Measurements from ENCODE around the gene HHIP.

HHIP gene

DNA sequence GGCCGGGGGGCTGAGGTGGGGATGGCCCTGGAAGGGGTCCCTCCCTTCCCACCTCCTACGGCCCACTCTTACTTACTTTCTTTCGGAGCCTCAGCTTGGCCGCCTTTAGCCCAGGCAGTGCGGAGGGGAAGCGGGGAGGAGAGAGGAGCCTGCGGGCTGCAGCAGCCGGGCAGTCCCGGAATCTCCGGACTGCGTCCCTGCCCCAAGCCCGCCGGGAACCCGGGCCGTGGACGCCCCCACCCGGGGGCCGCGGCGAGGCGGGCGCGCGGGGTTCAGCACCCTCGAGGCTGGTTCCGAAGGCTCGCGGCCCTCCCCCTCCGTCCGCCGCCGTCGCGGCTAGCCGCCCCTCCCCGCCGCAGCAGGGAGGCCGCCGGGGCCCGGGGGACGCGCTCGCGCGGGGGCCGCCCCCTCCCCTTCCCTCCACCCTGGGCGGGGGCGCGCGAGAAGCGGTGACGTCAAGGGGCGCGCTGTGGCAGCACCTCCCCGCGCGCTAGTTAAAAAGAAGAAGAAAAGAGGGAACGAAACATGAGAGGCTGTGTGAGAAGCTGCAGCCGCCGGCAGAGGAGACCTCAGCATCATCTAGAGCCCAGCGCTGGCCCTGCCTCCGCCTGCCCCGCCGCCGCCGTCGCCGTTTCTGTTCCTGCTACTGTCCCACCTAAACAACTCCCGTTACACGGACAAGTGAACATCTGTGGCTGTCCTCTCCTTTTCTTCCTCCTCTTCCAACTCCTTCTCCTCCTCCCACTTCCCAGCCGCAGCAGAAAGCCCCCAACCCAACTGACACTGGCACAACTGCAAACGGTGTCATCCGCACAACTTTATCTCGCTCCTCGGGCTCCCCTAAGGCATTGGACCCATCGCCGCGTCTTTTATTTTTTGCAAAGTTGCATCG lies at the start of gene HHIP:
Gene HHIP (plus strand): TSS at position 526 of the 892 bp plus-strand sequence. CDS start 520 bp downstream, outside the sequence.
- no peaks in the 10 kb centered on the region for H3K36me3 ChIP-seq (ENCODE audit: control insufficient read depth in 2 of 2, insufficient read depth in 2 of 2, low read length in 2 of 2)
- peaks cover 27 to 44% of the 10 kb centered on the region in 2 donors for H3K27me3 ChIP-seq (ENCODE audit: control insufficient read depth in 2 of 2, insufficient read depth in 2 of 2, low read length in 2 of 2)
- no peaks in the 10 kb centered on the region for H3K4me1 ChIP-seq (ENCODE audit: control insufficient read depth in 2 of 2, insufficient read depth in 2 of 2, low read length in 2 of 2)
- peak within 1 kb of the TSS; percentile 19 to 50 for H3K27ac ChIP-seq (ENCODE audit: low read depth in 2 of 2, low read length in 2 of 2)
- H3K9ac ChIP-seq (ENCODE audit: low read depth in 1 of 2, low read length in 2 of 2), result peak within 1 kb of the TSS in 1 of 2 donors; percentile 45
- peak within 1 kb of the TSS; percentile 53 to 60 for H3K4me3 ChIP-seq (ENCODE audit: low read length in 2 of 2)
- no peaks in the 10 kb centered on the region for H3K9me3 ChIP-seq (ENCODE audit: control insufficient read depth in 2 of 2, low read length in 2 of 2)

- H3K4me3 ChIP-seq (ENCODE audit: low read length in 2 of 2), result no peak overlapping the region
These were observed 48.8 kb upstream of the HHIP start for GRCh38 chr4:144597171-144597570.

DNA sequence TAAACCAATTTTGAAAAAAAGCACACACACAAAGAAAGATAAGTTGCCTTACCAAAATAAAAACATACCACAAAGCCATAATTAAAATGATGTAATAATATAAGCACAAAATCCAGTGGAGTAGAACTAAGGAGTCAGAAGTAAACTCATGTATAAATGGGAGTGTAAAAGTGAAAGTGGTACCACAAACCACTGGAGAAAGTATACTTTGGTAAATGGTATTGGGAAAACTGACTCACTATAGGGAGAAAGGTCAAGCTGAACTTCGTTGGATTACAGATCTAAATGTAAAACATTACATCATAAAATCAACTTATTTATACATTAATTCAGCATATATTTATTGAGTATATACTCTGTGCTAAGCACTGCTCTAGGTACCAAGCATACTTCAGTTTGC lies 46.3 kb upstream of the HHIP start:
- no peaks in the 10 kb centered on the region for H3K27me3 ChIP-seq (ENCODE audit: control insufficient read depth in 2 of 2, insufficient read depth in 2 of 2, low read length in 2 of 2)
- H3K9me3 ChIP-seq (ENCODE audit: control insufficient read depth in 2 of 2, low read length in 2 of 2), result no peaks in the 10 kb centered on the region
- H3K4me3 ChIP-seq (ENCODE audit: low read length in 2 of 2), result no peak overlapping the region
- no peak overlapping the region for H3K9ac ChIP-seq (ENCODE audit: low read depth in 1 of 2, low read length in 2 of 2)
- no peaks in the 10 kb centered on the region for H3K36me3 ChIP-seq (ENCODE audit: control insufficient read depth in 2 of 2, insufficient read depth in 2 of 2, low read length in 2 of 2)
- peaks cover 0 to 2% of the 10 kb centered on the region in 2 donors for H3K4me1 ChIP-seq (ENCODE audit: control insufficient read depth in 2 of 2, insufficient read depth in 2 of 2, low read length in 2 of 2)
- no peak overlapping the region for H3K27ac ChIP-seq (ENCODE audit: low read depth in 2 of 2, low read length in 2 of 2)

More at GRCh38 chr4:144597171-144597570, 48.8 kb upstream of the HHIP start:
- Histone ChIP-seq H3K27ac (ENCODE audit: low read depth in 2 of 2, low read length in 2 of 2) (no peak overlapping the region), H3K27me3 (ENCODE audit: control insufficient read depth in 2 of 2, insufficient read depth in 2 of 2, low read length in 2 of 2) (no peaks in the 10 kb centered on the region), H3K9me3 (ENCODE audit: control insufficient read depth in 2 of 2, low read length in 2 of 2) (no peaks in the 10 kb centered on the region), H3K36me3 (ENCODE audit: control insufficient read depth in 2 of 2, insufficient read depth in 2 of 2, low read length in 2 of 2) (no peaks in the 10 kb centered on the region), H3K9ac (ENCODE audit: low read depth in 1 of 2, low read length in 2 of 2) (no peak overlapping the region), H3K4me1 (ENCODE audit: control insufficient read depth in 2 of 2, insufficient read depth in 2 of 2, low read length in 2 of 2) (peaks cover 0 to 2% of the 10 kb centered on the region in 2 donors)

DNA sequence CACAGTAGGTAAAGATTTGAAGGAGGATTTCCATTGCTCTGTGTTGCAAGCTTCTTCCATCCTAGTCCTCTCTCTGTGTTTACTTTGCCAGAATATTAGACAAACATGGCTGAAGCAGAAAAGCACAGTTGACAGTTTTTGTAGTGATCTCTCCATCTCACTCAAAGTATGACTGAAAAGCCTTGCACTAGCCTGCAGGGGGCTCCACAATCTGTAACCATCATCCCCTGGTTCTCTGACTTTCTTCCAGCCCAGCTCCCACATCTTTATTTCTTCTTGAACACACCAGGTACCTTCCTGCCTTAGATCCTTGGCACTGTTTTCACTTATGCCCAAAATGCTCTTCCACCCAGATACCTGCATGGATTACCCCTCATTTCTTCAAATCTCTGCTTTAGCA lies 34.1 kb upstream of the HHIP start:
- Histone ChIP-seq H3K9ac (ENCODE audit: low read depth in 1 of 2, low read length in 2 of 2) (no peak overlapping the region), H3K27me3 (ENCODE audit: control insufficient read depth in 2 of 2, insufficient read depth in 2 of 2, low read length in 2 of 2) (no peaks in the 10 kb centered on the region), H3K4me3 (ENCODE audit: low read length in 2 of 2) (no peak overlapping the region), H3K27ac (ENCODE audit: low read depth in 2 of 2, low read length in 2 of 2) (no peak overlapping the region), H3K4me1 (ENCODE audit: control insufficient read depth in 2 of 2, insufficient read depth in 2 of 2, low read length in 2 of 2) (no peaks in the 10 kb centered on the region), H3K9me3 (ENCODE audit: control insufficient read depth in 2 of 2, low read length in 2 of 2) (no peaks in the 10 kb centered on the region), H3K36me3 (ENCODE audit: control insufficient read depth in 2 of 2, insufficient read depth in 2 of 2, low read length in 2 of 2) (no peaks in the 10 kb centered on the region)

DNA sequence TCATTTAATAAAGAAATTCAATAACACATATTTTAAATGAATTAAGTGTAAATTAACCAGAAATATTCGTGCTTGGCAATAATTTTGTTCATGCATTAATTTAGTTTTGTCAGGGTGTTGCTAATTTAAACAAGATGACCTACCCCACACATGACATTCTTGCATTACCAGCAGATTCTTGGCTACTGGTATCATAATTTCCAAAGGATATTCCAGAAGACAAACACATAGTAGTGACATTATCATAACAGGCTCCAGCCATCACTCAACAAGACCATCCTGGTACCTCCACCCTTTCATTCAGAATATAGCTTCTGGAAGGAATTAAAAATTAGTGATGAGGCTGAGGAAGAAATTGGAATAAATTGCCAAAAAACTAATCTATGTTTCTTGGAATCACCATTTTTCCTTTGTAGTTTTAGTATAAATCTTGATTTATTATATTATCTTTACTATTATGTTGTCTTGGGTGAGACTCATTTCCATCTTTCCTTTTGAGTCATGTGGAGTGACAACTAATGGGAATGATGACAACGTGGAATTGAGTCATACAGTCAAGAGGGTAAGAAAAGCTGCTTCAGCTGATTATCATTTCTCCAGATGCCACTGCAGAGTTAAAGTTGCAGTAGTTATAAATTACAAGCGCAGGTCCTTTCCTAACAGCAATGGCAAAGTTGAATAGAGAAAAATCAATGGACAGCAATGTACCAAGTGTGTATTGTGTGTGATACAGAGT lies 30.9 kb upstream of the HHIP start:
- Histone ChIP-seq H3K27me3 (ENCODE audit: control insufficient read depth in 2 of 2, insufficient read depth in 2 of 2, low read length in 2 of 2) (no peaks in the 10 kb centered on the region), H3K4me1 (ENCODE audit: control insufficient read depth in 2 of 2, insufficient read depth in 2 of 2, low read length in 2 of 2) (no peaks in the 10 kb centered on the region), H3K9ac (ENCODE audit: low read depth in 1 of 2, low read length in 2 of 2) (no peak overlapping the region), H3K27ac (ENCODE audit: low read depth in 2 of 2, low read length in 2 of 2) (no peak overlapping the region), H3K9me3 (ENCODE audit: control insufficient read depth in 2 of 2, low read length in 2 of 2) (no peaks in the 10 kb centered on the region), H3K4me3 (ENCODE audit: low read length in 2 of 2) (no peak overlapping the region), H3K36me3 (ENCODE audit: control insufficient read depth in 2 of 2, insufficient read depth in 2 of 2, low read length in 2 of 2) (no peaks in the 10 kb centered on the region)

DNA sequence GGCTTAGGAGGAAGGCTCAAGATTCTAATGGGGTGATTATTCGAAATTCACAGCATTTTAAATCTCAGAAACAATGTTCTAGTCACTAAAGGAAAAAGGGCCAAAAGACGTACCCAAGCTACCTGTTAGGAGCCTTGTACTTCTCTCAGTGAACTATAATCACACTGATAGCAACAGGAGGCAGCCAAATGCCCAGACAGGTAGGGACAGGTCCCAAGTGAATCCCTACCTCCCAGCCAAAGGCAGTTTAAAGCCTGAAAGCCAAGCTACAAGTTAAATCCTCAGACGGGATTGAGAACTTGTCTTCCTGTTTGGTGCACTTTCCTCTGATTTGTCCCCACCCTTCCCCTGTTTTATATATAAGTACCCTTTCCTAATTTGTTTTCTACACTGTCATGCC lies 24.3 kb upstream of the HHIP start:
- Histone ChIP-seq H3K9ac (ENCODE audit: low read depth in 1 of 2, low read length in 2 of 2) (no peak overlapping the region), H3K27me3 (ENCODE audit: control insufficient read depth in 2 of 2, insufficient read depth in 2 of 2, low read length in 2 of 2) (no peaks in the 10 kb centered on the region), H3K36me3 (ENCODE audit: control insufficient read depth in 2 of 2, insufficient read depth in 2 of 2, low read length in 2 of 2) (no peaks in the 10 kb centered on the region), H3K4me3 (ENCODE audit: low read length in 2 of 2) (no peak overlapping the region), H3K4me1 (ENCODE audit: control insufficient read depth in 2 of 2, insufficient read depth in 2 of 2, low read length in 2 of 2) (no peaks in the 10 kb centered on the region), H3K27ac (ENCODE audit: low read depth in 2 of 2, low read length in 2 of 2) (no peak overlapping the region), H3K9me3 (ENCODE audit: control insufficient read depth in 2 of 2, low read length in 2 of 2) (no peaks in the 10 kb centered on the region)

DNA sequence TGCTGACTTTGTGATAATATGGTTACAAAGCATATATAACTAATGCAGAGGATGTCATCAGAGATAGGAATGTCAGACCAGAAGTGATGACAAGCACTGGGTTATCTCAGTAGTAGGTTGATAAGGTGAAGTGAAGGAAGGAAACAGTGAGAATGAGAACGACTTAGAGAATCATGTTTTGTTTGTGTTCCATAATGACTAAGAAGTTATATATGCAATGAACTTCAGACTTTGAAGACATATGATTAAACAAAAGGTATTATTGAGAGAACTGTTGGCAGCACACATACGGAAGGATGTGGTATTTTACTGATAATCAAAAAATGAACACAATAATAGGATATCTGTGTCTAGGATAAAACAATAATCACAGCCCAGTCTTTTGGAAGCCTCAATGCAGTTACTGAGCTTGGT lies 18.3 kb upstream of the HHIP start:
- Histone ChIP-seq H3K27me3 (ENCODE audit: control insufficient read depth in 2 of 2, insufficient read depth in 2 of 2, low read length in 2 of 2) (no peaks in the 10 kb centered on the region), H3K36me3 (ENCODE audit: control insufficient read depth in 2 of 2, insufficient read depth in 2 of 2, low read length in 2 of 2) (no peaks in the 10 kb centered on the region), H3K9ac (ENCODE audit: low read depth in 1 of 2, low read length in 2 of 2) (no peak overlapping the region), H3K27ac (ENCODE audit: low read depth in 2 of 2, low read length in 2 of 2) (no peak overlapping the region), H3K4me1 (ENCODE audit: control insufficient read depth in 2 of 2, insufficient read depth in 2 of 2, low read length in 2 of 2) (no peaks in the 10 kb centered on the region), H3K9me3 (ENCODE audit: control insufficient read depth in 2 of 2, low read length in 2 of 2) (no peaks in the 10 kb centered on the region), H3K4me3 (ENCODE audit: low read length in 2 of 2) (no peak overlapping the region)

- no peaks in the 10 kb centered on the region for H3K9me3 ChIP-seq (ENCODE audit: control insufficient read depth in 2 of 2, low read length in 2 of 2)
- no peak overlapping the region for H3K27ac ChIP-seq (ENCODE audit: low read depth in 2 of 2, low read length in 2 of 2)
- H3K36me3 ChIP-seq (ENCODE audit: control insufficient read depth in 2 of 2, insufficient read depth in 2 of 2, low read length in 2 of 2), result no peaks in the 10 kb centered on the region
- no peaks in the 10 kb centered on the region for H3K27me3 ChIP-seq (ENCODE audit: control insufficient read depth in 2 of 2, insufficient read depth in 2 of 2, low read length in 2 of 2)
- no peaks in the 10 kb centered on the region for H3K4me1 ChIP-seq (ENCODE audit: control insufficient read depth in 2 of 2, insufficient read depth in 2 of 2, low read length in 2 of 2)
- H3K9ac ChIP-seq (ENCODE audit: low read depth in 1 of 2, low read length in 2 of 2), result no peak overlapping the region
- H3K4me3 ChIP-seq (ENCODE audit: low read length in 2 of 2), result no peak overlapping the region
These were observed 12.7 kb upstream of the HHIP start for GRCh38 chr4:144633215-144633614.

DNA sequence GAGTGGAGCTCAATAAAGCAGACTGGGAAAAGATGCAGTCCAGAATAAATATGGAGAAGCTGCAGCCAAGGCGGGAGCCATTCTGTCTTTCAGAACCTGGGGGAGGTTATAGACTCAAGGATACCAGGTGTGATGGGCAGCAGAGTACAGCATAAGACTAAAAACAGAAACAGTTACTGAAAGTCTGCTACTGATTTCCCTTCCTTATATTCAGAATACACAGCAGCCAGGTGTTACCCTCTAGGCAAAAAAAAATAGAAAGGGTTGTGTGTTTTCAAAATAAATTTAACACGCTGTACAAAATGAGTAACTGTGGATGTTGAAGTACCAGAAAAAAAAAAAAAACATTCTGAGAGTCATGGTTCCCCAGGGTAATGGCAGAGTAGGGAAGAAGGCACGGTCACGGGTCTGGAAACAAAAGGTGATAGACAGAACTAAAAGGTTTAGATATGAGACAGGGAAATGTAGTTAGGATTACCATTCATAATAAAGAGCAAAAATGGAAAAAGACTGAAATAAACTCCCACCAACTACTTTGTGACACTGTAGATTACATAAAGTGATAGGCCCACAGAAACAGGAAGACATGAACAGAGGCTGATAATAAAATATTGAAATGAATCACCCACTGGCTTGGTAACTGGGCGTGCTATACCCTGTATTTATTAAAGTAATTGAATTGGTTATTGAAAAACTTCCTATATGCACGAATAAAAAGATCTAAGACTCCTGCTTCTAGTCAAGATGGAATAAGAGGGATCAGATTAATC lies 10.8 kb upstream of the HHIP start:
- H3K27ac ChIP-seq (ENCODE audit: low read depth in 2 of 2, low read length in 2 of 2), result no peak overlapping the region
- H3K36me3 ChIP-seq (ENCODE audit: control insufficient read depth in 2 of 2, insufficient read depth in 2 of 2, low read length in 2 of 2), result no peaks in the 10 kb centered on the region
- H3K4me3 ChIP-seq (ENCODE audit: low read length in 2 of 2), result no peak overlapping the region
- H3K4me1 ChIP-seq (ENCODE audit: control insufficient read depth in 2 of 2, insufficient read depth in 2 of 2, low read length in 2 of 2), result no peaks in the 10 kb centered on the region
- H3K27me3 ChIP-seq (ENCODE audit: control insufficient read depth in 2 of 2, insufficient read depth in 2 of 2, low read length in 2 of 2), result no peaks in the 10 kb centered on the region
- no peak overlapping the region for H3K9ac ChIP-seq (ENCODE audit: low read depth in 1 of 2, low read length in 2 of 2)
- H3K9me3 ChIP-seq (ENCODE audit: control insufficient read depth in 2 of 2, low read length in 2 of 2), result no peaks in the 10 kb centered on the region
